PC-3 (cell line): ENCODE results near the gene CEBPG. TPM values are rescaled to one million over a fixed set of nuclear protein-coding genes. Genes with fewer than 3 reads are reported as not detected.

ENCODE experiments used
- ATAC-seq: fragments of 200-7000 bp; cut with Tn5 transposase; 2 replicates; pipeline ENCODE4 v1.9.1; 2020; ENCODE audit warnings: mild to moderate bottlenecking, moderate library complexity
- BruUV-seq: library from RNA; stranded (reverse); fragments of 400-500 nt; replicated peaks from 2 replicates; lab custom pipeline; 2021; lab: Mats Ljungman, UMichigan
- CTCF ChIA-PET: fragments of 300-600 bp; sonication (Branson Sonifier 250); formaldehyde crosslinking; loops from one replicate; lab custom pipeline; 2022; ENCODE audit warnings: antibody characterized with exemption; lab: Charles Lee
- POLR2A ChIA-PET: fragments of 300-600 bp; sonication (Branson Sonifier 250); formaldehyde crosslinking; loops from one replicate; lab custom pipeline; 2022; ENCODE audit warnings: antibody characterized with exemption; ENCODE audit not compliant: unreplicated experiment; lab: Charles Lee
- DNase-seq: peaks from one replicate; pipeline ENCODE4 v3.0.0-alpha.2; 2015
- H2AFZ ChIP-seq: fragments of 300-600 bp; sonication (generic); 2 replicates; pipeline ENCODE4 v1.6.0; 2016; ENCODE audit warnings: antibody characterized with exemption, low read length
- H3F3A ChIP-seq: fragments of 300-600 bp; sonication (generic); one replicate; pipeline ENCODE4 v1.6.0; 2017; ENCODE audit warnings: antibody characterized with exemption, low read length, control low read depth, mild to moderate bottlenecking; ENCODE audit not compliant: unreplicated experiment
- H3K27ac ChIP-seq: fragments of 300-600 bp; sonication (generic); 2 replicates; pipeline ENCODE4 v1.5.1; 2016; ENCODE audit warnings: mild to moderate bottlenecking, low read length
- H3K27me3 ChIP-seq: fragments of 300-600 bp; sonication (generic); 2 replicates; pipeline ENCODE4 v1.6.1; 2016; ENCODE audit warnings: low read length, mixed read lengths
- H3K36me3 ChIP-seq: fragments of 300-600 bp; sonication (generic); 2 replicates; pipeline ENCODE4 v1.6.1; 2016; ENCODE audit warnings: low read depth, mixed run types, low read length, mixed read lengths
- H3K4me1 ChIP-seq: fragments of 300-600 bp; sonication (generic); 2 replicates; pipeline ENCODE4 v1.5.1; 2016; ENCODE audit warnings: low read length; ENCODE audit not compliant: insufficient read depth
- H3K4me2 ChIP-seq: fragments of 300-600 bp; sonication (generic); 2 replicates; pipeline ENCODE4 v1.6.0; 2016; ENCODE audit warnings: low read length
- H3K4me3 ChIP-seq: fragments of 300-600 bp; sonication (generic); 2 replicates; pipeline ENCODE4 v1.5.1; 2016; ENCODE audit warnings: mild to moderate bottlenecking, low read length, mixed read lengths
- H3K79me2 ChIP-seq: fragments of 300-600 bp; sonication (generic); 2 replicates; pipeline ENCODE4 v1.6.1; 2017; ENCODE audit warnings: low read length, mixed read lengths
- H3K9ac ChIP-seq: fragments of 300-600 bp; sonication (generic); 2 replicates; pipeline ENCODE4 v1.6.0; 2016; ENCODE audit warnings: mild to moderate bottlenecking, low read length
- H3K9me2 ChIP-seq: fragments of 300-600 bp; sonication (generic); replicated peaks from 2 replicates; pipeline ENCODE4 v1.6.1; 2016; ENCODE audit warnings: mixed run types, low read length, mixed read lengths
- H3K9me3 ChIP-seq: fragments of 300-600 bp; sonication (generic); 2 replicates; pipeline ENCODE4 v1.6.1; 2016; ENCODE audit warnings: low read length, mixed read lengths
- H4K20me1 ChIP-seq: fragments of 300-600 bp; sonication (generic); 2 replicates; pipeline ENCODE4 v1.6.1; 2016; ENCODE audit warnings: low read length, mixed read lengths
- CTCF ChIP-seq: fragments of 300-600 bp; sonication (generic); conservative IDR thresholded peaks from 2 replicates; pipeline ENCODE4 v1.5.1; 2017; ENCODE audit warnings: antibody characterized with exemption, low read depth, mild to moderate bottlenecking, low read length
- EZH2 ChIP-seq: fragments of 300-600 bp; sonication (generic); IDR thresholded peaks from one replicate; pipeline ENCODE4 v1.6.1; 2017; ENCODE audit warnings: antibody characterized with exemption, mild to moderate bottlenecking, low read length; ENCODE audit not compliant: unreplicated experiment
- EZH2phosphoT487 ChIP-seq: fragments of 300-600 bp; sonication (generic); IDR thresholded peaks from 2 replicates; pipeline ENCODE4 v1.6.1; 2018; ENCODE audit warnings: mild to moderate bottlenecking, antibody characterized with exemption, low read length, borderline replicate concordance
- intact Hi-C: fragments of 100-400 bp; cut with micrococcal nuclease; formaldehyde crosslinking; loops from 2 replicates; pipeline ENCODE4 v1.9.0; 2023
- total RNA-seq: library from RNA; depleted of rRNA; stranded (reverse); fragments of >200 nt; gene quantifications from 2 replicates; pipeline ENCODE4 v1.2.3, GENCODE V29; 2014

The CEBPG gene
- total RNA-seq, 1 experiment from 2014 or later = 24.6 TPM

- ATAC-seq = no peak
Observed at GRCh38 chr19:33427801-33428626, 54.5 kb downstream of the CEBPG start.

GRCh38 chr19:33428627-33429125 lies 55.2 kb downstream of the CEBPG start:
- no peaks in the 10 kb centered on the region for H3K36me3 ChIP-seq
- no peaks in the 10 kb centered on the region for H3K27me3 ChIP-seq
- H3K9me2 ChIP-seq = no peaks in the 10 kb centered on the region
- H3K4me2 ChIP-seq = no peak overlapping the region
- TF ChIP-seq EZH2phosphoT487 = no peak
- TF ChIP-seq CTCF = no peak
- H3K4me1 ChIP-seq = no peaks in the 10 kb centered on the region
- intact Hi-C loops = no loop called here
- no peaks in the 10 kb centered on the region for H3K9me3 ChIP-seq
- no peak overlapping the region for H3K4me3 ChIP-seq
- BruUV-seq = no TSS peak
- POLR2A ChIA-PET = no interaction called here
- H4K20me1 ChIP-seq = no peaks in the 10 kb centered on the region
- H3K27ac ChIP-seq = no peak overlapping the region
- no peaks in the 10 kb centered on the region for H3F3A ChIP-seq
- CTCF ChIA-PET = no interaction called here
- no peak overlapping the region for H3K9ac ChIP-seq
- H2AFZ ChIP-seq = no peak overlapping the region
- H3K79me2 ChIP-seq = no peaks in the 10 kb centered on the region
- ATAC-seq (no peak), DNase-seq (no peak)

More at GRCh38 chr19:33427801-33428626, 54.5 kb downstream of the CEBPG start:
- Histone ChIP-seq H3K27ac (no peak overlapping the region), H4K20me1 (no peaks in the 10 kb centered on the region), H3K27me3 (no peaks in the 10 kb centered on the region), H3K9me2 (no peaks in the 10 kb centered on the region), H3K36me3 (no peaks in the 10 kb centered on the region), H3K9ac (no peak overlapping the region), H3K9me3 (no peaks in the 10 kb centered on the region), H3K79me2 (no peaks in the 10 kb centered on the region), H3K4me1 (no peaks in the 10 kb centered on the region), H3K4me3 (no peak overlapping the region), H3F3A (no peaks in the 10 kb centered on the region), H3K4me2 (no peak overlapping the region), H2AFZ (no peak overlapping the region)
- intact Hi-C loops = no loop called here
- DNase-seq = no peak
- no TSS peak for BruUV-seq
- TF ChIP-seq CTCF (no peak), EZH2 (no peak), EZH2phosphoT487 (no peak)
- ChIA-PET POLR2A (no interaction called here), CTCF (no interaction called here)
